Mesendoderm (in vitro differentiated cells): Measurements from ENCODE around the gene ARHGEF37.

Source experiments
- DNase-seq: peaks from one replicate; pipeline ENCODE4 v3.0.0; 2013
- H2AK5ac ChIP-seq: 2 replicates; pipeline ENCODE4 v1.6.1; 2013; ENCODE audit warnings: low read length, inconsistent platforms
- H2BK120ac ChIP-seq: 2 replicates; pipeline ENCODE4 v1.6.1; 2013; ENCODE audit warnings: low read depth, mild to moderate bottlenecking, low read length, moderate library complexity, mixed read lengths
- H2BK15ac ChIP-seq: replicated peaks from 2 replicates; pipeline ENCODE4 v1.6.1; 2013; ENCODE audit warnings: low read depth, mild to moderate bottlenecking, moderate library complexity
- H2BK5ac ChIP-seq: 2 replicates; pipeline ENCODE4 v1.6.1; 2013; ENCODE audit warnings: low read length, inconsistent platforms
- H3K18ac ChIP-seq: 2 replicates; pipeline ENCODE4 v1.6.1; 2013; ENCODE audit warnings: mild to moderate bottlenecking, low read length, mixed read lengths
- H3K23ac ChIP-seq: one replicate; pipeline ENCODE4 v1.6.1; 2013; ENCODE audit warnings: low read length
- H3K27ac ChIP-seq: 2 replicates; pipeline ENCODE4 v1.5.1; 2013; ENCODE audit warnings: low read depth, mild to moderate bottlenecking, inconsistent platforms, low read length, moderate library complexity
- H3K27me3 ChIP-seq: 2 replicates; pipeline ENCODE4 v1.6.1; 2013; ENCODE audit warnings: low read length, control low read depth, mild to moderate bottlenecking, inconsistent platforms; ENCODE audit not compliant: insufficient read depth, poor library complexity
- H3K36me3 ChIP-seq: 2 replicates; pipeline ENCODE4 v1.6.1; 2013; ENCODE audit warnings: low read length, inconsistent platforms; ENCODE audit not compliant: control insufficient read depth, insufficient read depth
- H3K4ac ChIP-seq: one replicate; pipeline ENCODE4 v1.6.1; 2013; ENCODE audit warnings: low read depth, mild to moderate bottlenecking, low read length, moderate library complexity
- H3K4me1 ChIP-seq: 2 replicates; pipeline ENCODE4 v1.6.1; 2013; ENCODE audit warnings: low read depth, low read length, inconsistent platforms; ENCODE audit not compliant: control insufficient read depth
- H3K4me2 ChIP-seq: 2 replicates; pipeline ENCODE4 v1.6.1; 2013; ENCODE audit warnings: low read length
- H3K4me3 ChIP-seq: 2 replicates; pipeline ENCODE4 v1.5.1; 2013; ENCODE audit warnings: mild to moderate bottlenecking, low read length
- H3K56ac ChIP-seq: one replicate; pipeline ENCODE4 v1.6.1; 2013; ENCODE audit warnings: low read length
- H3K79me1 ChIP-seq: 2 replicates; pipeline ENCODE4 v1.6.1; 2013; ENCODE audit warnings: low read length, inconsistent platforms
- H3K79me2 ChIP-seq: 2 replicates; pipeline ENCODE4 v1.6.1; 2013; ENCODE audit warnings: mild to moderate bottlenecking, low read length; ENCODE audit not compliant: control insufficient read depth, insufficient read depth
- H3K9ac ChIP-seq: 2 replicates; pipeline ENCODE4 v1.6.1; 2013; ENCODE audit warnings: low read length, inconsistent platforms
- H4K5ac ChIP-seq: one replicate; pipeline ENCODE4 v1.6.1; 2013; ENCODE audit warnings: low read length
- H4K8ac ChIP-seq: one replicate; pipeline ENCODE4 v1.6.1; 2013; ENCODE audit warnings: low read depth, mild to moderate bottlenecking, control low read depth, low read length, moderate library complexity
- WGBS: extraction: QIAGEN DNeasy Blood & Tissue Kit; methylation state at CpG from one replicate; pipeline ENCODE4 v1.1.7; 2013; ENCODE audit warnings: low lambda C conversion rate, missing lambda C conversion rate; ENCODE audit not compliant: insufficient coverage; ENCODE audit errors: extremely low coverage; 5-methylcytosine and 5-hydroxymethylcytosine counted together

ARHGEF37 gene

DNA sequence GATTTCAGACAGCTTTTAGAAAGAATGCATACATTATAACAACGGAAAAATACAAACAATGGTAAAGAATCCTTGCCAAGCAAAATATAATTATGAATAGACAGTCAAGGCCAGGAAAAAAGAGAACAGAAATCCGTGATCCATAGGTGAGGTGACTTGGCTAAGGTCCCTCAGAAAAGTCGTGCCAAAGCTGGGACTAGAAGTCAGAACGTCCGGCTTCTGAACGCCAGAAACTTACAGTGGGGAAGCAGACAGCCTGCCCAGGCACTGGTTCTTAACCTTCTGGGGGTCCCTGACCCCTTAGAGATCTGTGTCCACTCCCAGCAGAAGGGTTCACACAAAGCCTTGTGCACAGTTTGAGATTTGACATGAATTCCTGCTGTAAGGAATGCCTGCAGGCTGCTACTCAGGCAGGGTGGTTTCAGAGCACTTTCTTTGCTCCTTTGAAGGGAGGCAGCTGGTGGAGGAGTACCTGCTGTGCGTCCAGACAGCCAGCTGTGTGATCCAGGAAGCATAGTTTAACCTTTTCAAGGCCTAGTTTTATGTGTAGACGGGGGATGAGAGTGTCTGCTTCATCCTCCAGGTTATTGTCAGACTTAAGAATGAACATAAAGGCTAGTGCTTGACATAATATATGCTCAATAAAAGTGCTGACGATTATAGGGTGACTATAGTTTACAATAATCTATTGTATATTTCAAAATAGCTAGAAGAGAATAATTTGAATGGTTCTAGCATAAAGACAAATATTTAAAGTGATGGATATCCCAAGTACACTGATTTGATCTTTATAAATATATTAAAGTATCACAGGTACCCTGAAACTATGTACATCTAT, 852 bp downstream of the ARHGEF37 start:
- no peak overlapping the region for H3K56ac ChIP-seq
- H3K27me3 ChIP-seq, result peaks cover 2% of the 10 kb centered on the region
- no peaks in the 10 kb centered on the region for H3K36me3 ChIP-seq
- peaks cover 2% of the 10 kb centered on the region for H3K4me1 ChIP-seq
- H4K8ac ChIP-seq, result no peak overlapping the region
- no peaks in the 10 kb centered on the region for H3K79me1 ChIP-seq
- H3K4me3 ChIP-seq, result no peak overlapping the region
- H2BK15ac ChIP-seq, result no peak overlapping the region
- no peak overlapping the region for H3K9ac ChIP-seq
- H3K79me2 ChIP-seq, result no peaks in the 10 kb centered on the region
- H4K5ac ChIP-seq, result no peak overlapping the region
- WGBS, result no CpG with 5 or more reads among the region's 9 CpGs
- no peak overlapping the region for H3K27ac ChIP-seq
- H2AK5ac ChIP-seq, result no peak overlapping the region
- H3K4ac ChIP-seq, result no peak overlapping the region
- H2BK120ac ChIP-seq, result no peak overlapping the region
- no peak overlapping the region for H3K18ac ChIP-seq
- no peak overlapping the region for H3K23ac ChIP-seq
- H3K4me2 ChIP-seq, result no peak overlapping the region
- H2BK5ac ChIP-seq, result no peak overlapping the region
- DNase-seq, result peak; percentile 30

GRCh38 chr5:149583394-149583793, 2.1 kb downstream of the ARHGEF37 start:
- Histone ChIP-seq H3K79me1 (no peaks in the 10 kb centered on the region), H3K23ac (no peak overlapping the region), H2BK5ac (no peak overlapping the region), H3K79me2 (no peaks in the 10 kb centered on the region), H3K9ac (no peak overlapping the region), H3K4ac (no peak overlapping the region), H3K27me3 (peaks cover 2% of the 10 kb centered on the region), H2BK15ac (no peak overlapping the region), H3K56ac (no peak overlapping the region), H3K4me3 (no peak overlapping the region), H3K4me2 (no peak overlapping the region), H4K5ac (no peak overlapping the region), H2AK5ac (no peak overlapping the region), H4K8ac (no peak overlapping the region), H3K4me1 (peaks cover 2% of the 10 kb centered on the region), H2BK120ac (no peak overlapping the region), H3K36me3 (no peaks in the 10 kb centered on the region), H3K27ac (no peak overlapping the region), H3K18ac (no peak overlapping the region)
- WGBS, result no CpG with 5 or more reads among the region's 1 CpG
- DNase-seq, result no peak

GRCh38 chr5:149584121-149584520, 2.8 kb downstream of the ARHGEF37 start:
- no peak overlapping the region for H4K8ac ChIP-seq
- DNase-seq, result no peak
- no peak overlapping the region for H2BK15ac ChIP-seq
- H3K27ac ChIP-seq, result no peak overlapping the region
- no peak overlapping the region for H3K4ac ChIP-seq
- WGBS, result no CpG with 5 or more reads among the region's 2 CpGs
- no peak overlapping the region for H4K5ac ChIP-seq
- no peak overlapping the region for H2BK120ac ChIP-seq
- H3K18ac ChIP-seq, result no peak overlapping the region
- H3K27me3 ChIP-seq, result peaks cover 2% of the 10 kb centered on the region
- H2AK5ac ChIP-seq, result no peak overlapping the region
- H3K23ac ChIP-seq, result no peak overlapping the region
- peaks cover 2% of the 10 kb centered on the region for H3K4me1 ChIP-seq
- H3K9ac ChIP-seq, result no peak overlapping the region
- no peak overlapping the region for H2BK5ac ChIP-seq
- no peaks in the 10 kb centered on the region for H3K79me1 ChIP-seq
- H3K4me3 ChIP-seq, result no peak overlapping the region
- no peaks in the 10 kb centered on the region for H3K36me3 ChIP-seq
- no peak overlapping the region for H3K4me2 ChIP-seq
- no peak overlapping the region for H3K56ac ChIP-seq
- no peaks in the 10 kb centered on the region for H3K79me2 ChIP-seq

- Histone ChIP-seq H3K56ac (no peak overlapping the region), H2BK15ac (no peak overlapping the region), H3K36me3 (no peaks in the 10 kb centered on the region), H3K9ac (no peak overlapping the region), H3K4me1 (peaks cover 2% of the 10 kb centered on the region), H3K18ac (no peak overlapping the region), H3K79me2 (no peaks in the 10 kb centered on the region), H2AK5ac (no peak overlapping the region), H4K5ac (no peak overlapping the region), H3K4me3 (no peak overlapping the region), H2BK120ac (no peak overlapping the region), H3K23ac (no peak overlapping the region), H3K79me1 (no peaks in the 10 kb centered on the region), H3K4ac (no peak overlapping the region), H2BK5ac (no peak overlapping the region), H3K27me3 (no peaks in the 10 kb centered on the region), H4K8ac (no peak overlapping the region), H3K27ac (no peak overlapping the region), H3K4me2 (no peak overlapping the region)
- DNase-seq, result no peak
These were observed 4.6 kb downstream of the ARHGEF37 start for GRCh38 chr5:149585910-149586309.

- Histone ChIP-seq H3K4ac (no peak overlapping the region), H2BK120ac (no peak overlapping the region), H2BK5ac (no peak overlapping the region), H3K27ac (no peak overlapping the region), H3K79me1 (no peaks in the 10 kb centered on the region), H3K36me3 (no peaks in the 10 kb centered on the region), H3K23ac (no peak overlapping the region), H3K4me3 (no peak overlapping the region), H3K4me2 (no peak overlapping the region), H3K4me1 (no peaks in the 10 kb centered on the region), H2BK15ac (no peak overlapping the region), H3K79me2 (no peaks in the 10 kb centered on the region), H3K9ac (no peak overlapping the region), H3K27me3 (no peaks in the 10 kb centered on the region), H4K8ac (no peak overlapping the region), H4K5ac (no peak overlapping the region), H2AK5ac (no peak overlapping the region), H3K56ac (no peak overlapping the region), H3K18ac (no peak overlapping the region)
- WGBS, result no CpG with 5 or more reads among the region's 1 CpG
- DNase-seq, result no peak
These were observed 5.5 kb downstream of the ARHGEF37 start for GRCh38 chr5:149586708-149587318.
